HG03575 (cell line): Measurements from ENCODE around the gene MYLK3.

ENCODE experiments used
- ATAC-seq: cut with Tn5 transposase; IDR thresholded peaks from one replicate; pipeline ENCODE4 v1.9.1; 2021; ENCODE audit not compliant: unreplicated experiment, insufficient number of reproducible peaks, low FRiP score; ENCODE audit errors: extremely low read depth

The MYLK3 gene

DNA sequence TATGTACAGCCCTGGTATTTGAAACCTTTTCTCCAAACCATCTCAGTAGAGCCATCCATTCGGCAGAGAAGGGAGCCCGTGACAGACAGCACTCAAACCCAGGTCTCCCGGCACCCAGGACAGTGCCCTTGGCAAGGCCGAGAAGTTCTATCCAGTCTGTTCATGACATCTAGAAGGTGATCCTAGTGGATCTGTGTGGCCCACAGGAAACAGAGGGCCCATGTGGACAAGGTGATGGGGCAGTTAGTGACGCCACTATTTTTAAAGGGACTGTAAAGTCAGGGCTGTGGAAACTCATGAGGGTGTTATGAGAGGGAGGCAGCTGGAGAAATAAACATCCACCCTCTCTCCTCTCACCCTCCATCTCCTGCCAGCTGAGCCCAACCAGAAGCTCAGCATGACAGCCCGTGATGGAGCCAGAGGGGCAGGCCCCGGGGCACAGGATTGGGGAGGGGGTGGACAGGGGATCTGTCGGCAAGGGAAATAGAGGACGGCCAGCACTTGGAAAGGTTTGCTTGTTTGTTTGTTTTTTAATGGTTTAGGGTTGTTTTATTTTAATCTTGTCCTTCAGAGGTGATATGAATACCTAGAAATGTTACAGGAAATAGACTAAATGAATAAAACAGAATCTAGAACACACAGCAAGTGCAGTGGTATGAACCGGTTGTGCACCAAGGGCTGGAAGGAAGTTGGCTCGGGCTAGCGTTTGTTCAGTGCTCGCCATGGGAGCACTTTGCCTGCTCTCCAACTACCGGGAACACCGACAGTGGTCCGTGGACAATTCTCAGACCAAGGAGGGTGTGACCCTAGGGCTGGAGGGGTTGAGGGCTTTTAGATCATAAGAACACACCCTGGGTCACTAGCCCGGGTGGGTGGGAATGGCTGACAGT, 17.1 kb downstream of the MYLK3 start:
- no peak for ATAC-seq

DNA sequence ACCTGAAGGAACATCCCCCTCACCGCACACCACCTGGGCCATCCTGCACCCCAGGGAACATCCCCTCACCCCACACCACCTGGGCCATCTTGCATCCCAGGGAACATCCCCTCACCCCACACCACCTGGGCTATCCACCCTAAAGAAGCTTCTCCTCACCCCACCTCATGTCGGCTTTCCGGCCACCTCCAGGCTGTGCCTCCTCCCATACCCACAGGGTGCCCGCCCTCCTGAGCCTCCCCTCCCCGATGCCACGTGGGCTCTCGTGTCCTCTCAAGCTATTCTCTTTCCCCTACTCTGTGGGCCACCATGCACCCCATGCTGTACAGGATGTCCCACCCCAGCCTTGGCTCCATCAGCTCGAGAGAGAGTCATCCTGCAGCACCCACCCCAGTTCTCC, 18.0 kb downstream of the MYLK3 start:
- no peak for ATAC-seq

DNA sequence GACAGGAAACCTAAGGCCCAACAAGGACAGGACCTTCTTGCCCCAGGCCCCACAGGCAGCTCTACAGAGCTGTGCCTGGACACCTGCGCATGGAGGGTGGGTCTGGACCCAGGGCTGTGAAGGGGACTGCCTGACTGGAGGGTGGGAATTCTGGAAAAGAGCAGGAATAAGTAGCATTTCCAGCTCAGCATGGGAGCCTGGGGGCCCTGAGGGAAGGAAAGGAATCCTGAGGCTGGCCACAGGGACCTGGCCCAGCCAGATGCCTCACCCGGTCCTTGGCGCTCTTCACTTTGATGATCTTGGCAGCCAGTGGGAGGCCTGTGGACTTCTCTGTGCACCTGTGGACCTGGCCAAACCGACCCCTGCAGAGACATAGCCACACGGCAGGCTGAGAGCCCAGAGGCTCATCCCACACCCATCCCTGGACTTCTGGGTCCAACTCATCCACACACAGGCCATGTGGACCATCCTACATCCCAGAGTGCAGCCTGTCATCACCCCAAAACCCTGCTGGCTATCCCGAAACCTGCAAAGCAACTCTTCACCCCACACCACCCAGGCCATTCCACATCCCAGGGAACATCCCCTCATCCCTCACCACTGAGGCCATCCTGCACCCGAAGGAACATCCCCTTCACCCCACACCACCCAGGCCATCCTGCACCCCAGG, 18.7 kb downstream of the MYLK3 start:
- ATAC-seq, result no peak

DNA sequence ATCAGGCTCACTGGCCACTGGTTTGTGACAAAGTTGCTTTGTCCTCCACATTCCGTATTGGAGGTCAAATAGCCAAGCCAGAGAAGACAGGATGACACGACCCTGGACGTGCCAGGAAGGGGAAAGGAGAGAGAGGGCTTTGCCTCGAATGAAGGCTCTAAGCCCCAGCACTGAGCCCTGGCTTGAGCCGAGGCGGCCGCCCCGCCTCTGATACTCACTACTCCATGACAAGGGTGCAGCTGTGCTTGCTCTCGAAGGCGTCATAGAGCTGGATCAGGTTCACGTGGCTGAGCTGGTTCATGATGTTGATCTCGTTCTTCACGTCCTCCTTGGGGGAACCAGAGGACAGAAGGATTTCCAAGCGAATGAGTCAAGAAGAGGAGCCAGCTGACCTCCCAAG, 19.3 kb downstream of the MYLK3 start:
- ATAC-seq, result no peak

DNA sequence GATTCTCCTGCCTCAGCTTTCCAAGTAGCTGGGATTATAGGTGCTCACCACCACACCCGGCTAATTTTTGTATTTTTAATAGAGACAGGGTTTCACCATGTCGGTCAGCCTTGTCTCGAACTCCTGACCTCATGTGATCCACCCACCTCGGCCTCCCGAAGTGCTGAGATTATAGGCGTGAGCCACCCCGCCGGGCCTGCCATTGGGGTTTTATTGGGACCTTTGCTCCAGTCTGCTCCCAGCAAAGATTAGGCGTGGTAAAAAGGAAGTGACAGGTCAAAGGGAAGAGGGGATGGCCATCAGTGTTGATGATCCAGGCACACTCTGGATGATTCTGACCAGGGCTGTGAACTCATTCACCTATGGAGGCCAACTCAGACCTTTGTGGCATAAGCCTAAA, 20.5 kb downstream of the MYLK3 start:
- ATAC-seq, result no peak

DNA sequence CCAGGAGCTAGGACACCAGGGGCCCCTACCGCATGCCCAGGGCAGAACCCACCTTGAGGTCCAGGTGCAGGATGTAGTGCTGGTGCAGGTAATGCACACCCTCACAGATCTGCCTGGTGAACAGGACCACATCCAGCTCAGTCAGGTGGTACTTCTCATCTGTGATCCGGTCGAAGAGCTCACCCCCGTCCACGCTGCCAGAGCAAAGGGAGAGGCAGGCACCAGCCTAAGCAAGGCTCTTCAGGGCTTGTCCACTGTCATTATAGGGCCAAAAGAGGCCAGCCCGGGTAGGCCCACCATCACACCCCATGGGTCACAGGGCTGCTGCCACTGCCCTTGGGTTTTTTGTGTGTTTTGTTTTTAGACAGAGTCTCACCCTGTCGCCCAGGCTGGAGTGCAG, 21.0 kb downstream of the MYLK3 start:
- no peak for ATAC-seq

DNA sequence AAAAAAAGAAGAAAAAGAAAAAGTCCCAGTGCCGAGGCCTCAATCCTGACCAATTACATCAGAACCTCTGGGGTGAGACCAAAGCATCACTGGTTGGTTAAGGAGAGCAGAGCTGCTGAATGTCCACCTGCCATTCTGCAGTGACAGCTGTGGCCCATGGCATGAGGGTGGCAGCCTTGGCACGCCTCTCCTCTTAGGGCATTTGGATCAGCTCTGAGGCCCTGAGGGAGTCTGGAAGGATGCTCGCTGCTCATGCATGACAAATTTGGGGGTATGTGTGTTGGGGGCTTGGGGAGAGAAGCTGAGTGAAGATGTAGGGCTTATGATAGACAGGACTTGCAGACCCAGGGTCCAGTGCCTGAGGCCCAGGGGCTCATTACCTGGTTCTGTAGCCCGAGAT, 26.3 kb downstream of the MYLK3 start:
- ATAC-seq, result no peak

DNA sequence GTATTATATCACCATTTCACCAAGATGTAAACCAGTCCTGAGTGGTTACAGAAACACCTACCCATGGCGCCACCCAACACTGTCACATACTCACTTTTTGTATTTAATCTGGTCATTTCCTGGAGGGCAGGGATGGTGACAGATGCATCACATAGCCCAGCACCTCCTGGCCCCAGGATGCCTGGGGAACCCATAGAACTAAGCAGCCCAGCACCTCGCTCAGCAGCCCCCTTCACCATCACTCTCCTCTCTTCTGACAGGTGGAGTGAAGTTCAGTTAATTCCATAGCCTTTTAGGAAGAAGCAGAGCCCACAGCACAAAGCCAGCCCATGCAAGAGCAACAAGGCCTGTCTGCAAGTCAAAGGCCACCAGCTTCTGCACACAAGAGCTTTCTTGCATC, 27.5 kb downstream of the MYLK3 start:
- ATAC-seq, result no peak

DNA sequence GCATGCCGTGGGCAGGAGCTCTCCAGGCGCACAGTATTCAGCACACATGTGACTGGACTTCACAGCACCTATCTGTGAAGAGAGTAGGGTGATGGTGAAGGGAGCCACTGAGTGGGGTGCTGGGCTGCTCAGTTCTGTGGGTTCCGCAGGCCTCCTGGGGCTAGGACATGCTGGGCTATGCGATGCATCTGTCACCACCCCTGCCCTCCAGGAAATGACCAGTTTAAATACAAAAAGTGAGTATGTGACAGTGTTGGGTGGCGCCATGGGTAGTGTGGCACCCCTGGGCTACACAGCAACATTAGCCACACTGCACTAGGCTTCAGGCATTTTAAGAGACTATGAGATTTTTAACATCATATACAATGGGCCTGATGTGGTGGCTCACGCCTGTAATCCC, 28.6 kb downstream of the MYLK3 start:
- ATAC-seq, result no peak

DNA sequence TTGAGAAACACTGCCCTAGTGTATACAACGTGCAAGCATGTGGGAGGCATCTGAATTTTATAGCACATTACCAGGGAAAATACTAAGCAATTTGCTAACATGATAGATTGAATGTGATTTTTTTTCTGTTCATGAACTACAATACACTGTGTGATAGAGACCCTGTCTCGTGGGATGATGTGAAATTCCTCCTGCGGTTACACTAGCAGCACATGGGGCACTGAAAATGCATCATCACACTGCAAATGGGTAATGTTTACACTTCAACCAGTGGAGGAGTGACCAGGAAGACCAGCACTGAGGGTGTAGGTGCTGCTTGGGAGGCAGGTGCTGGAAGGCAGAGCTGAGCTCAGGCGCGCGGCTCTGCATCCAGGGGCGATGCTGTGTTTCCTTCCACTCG, 29.9 kb downstream of the MYLK3 start:
- no peak for ATAC-seq

DNA sequence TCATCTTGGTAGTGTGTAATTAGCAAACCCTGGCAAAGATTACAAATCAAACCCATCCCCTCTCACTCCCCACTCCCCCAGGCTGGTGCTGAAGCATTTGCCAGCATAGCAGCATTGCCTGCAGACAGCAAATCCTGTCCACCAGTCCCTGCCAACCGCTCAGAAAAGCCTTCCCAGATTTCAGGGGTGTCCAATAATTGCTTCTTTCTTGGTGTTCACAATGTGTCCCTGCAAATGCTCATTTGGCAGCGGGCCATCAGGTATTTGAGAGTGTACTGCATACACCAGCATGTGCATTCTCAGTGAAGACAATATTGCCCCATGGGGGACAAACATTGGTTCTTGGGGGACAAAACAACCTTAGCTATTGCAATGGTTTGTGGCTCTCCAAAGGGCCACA, 30.5 kb downstream of the MYLK3 start:
- no peak for ATAC-seq

DNA sequence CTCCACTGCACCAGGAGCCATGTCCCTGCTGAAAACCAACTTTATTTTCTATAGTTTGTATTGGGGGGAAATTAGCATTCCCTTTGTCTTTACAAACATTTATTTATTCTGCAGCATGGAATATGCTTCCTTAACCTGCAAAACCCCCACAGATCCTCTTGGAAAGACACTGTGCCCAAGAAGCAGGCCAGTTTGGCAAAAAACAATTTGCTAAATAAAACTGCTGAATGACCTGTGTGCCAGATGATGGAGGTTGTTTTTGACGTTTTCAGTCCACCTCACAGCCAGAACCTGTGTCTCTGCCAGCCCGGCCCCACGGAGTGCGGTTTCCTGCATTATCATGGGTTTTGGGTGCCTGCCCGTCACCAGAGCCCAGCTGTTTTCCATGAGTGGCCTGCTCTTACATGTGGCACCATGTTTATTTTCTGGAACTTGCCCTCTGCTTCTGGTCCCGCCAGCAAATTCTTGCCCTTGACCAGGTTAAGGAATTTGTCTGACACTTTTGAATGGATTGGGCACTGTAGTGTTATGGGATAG, 32.3 kb downstream of the MYLK3 start:
- ATAC-seq, result no peak

DNA sequence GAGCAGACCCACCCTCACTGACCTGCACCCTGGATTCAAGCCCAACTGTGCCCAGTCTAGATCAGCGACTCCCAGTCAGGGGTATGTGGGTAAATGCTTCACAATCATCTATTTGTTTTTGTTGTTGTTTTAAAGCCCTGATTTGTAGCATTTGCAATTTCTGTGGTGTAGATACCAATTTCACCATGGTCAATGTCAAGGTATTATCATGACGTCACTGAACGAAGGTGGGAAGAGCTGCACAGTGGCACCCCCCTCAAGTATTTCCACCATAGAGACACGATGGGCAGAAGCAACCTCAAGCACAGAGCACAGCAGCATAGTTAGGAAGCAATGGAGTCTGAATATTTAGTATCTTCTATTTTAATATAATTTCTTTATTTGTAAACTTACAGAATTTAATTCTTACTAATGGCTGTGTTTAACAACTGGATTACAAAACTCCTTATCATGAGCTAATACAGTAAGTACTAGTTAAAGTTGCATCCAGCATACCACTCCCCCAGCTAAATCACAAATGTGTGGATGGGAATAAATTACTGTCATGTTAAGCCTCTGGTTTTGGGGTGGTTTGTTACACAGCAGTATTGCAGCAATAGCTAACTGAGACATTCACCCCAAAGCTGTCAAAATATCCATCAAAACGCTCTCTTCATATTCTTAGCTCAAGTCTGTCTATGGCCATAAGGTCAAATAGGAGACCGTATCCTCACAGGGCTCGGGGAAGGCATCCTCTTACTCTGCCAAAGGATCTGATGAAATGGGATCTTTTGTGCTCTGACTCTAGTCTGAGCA, 33.1 kb downstream of the MYLK3 start:
- ATAC-seq, result no peak

DNA sequence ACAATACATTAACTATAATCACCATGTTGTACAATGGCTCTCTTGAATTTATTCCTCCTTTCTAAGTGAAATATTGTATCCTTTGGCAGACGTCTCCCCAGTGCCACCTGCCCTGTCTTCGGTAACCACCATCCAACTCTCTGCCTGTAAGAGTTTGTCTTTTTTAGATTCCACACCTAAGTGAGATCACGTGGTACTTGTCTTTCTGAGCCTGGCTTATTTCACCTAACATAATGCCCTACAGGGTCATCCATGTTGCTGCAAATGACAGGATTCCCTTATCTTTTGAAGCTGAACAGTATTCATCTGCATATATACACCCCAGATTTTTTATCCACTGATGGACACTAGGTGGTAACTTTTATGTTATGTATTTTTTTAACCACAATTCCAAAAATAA, 34.5 kb downstream of the MYLK3 start:
- ATAC-seq, result no peak

DNA sequence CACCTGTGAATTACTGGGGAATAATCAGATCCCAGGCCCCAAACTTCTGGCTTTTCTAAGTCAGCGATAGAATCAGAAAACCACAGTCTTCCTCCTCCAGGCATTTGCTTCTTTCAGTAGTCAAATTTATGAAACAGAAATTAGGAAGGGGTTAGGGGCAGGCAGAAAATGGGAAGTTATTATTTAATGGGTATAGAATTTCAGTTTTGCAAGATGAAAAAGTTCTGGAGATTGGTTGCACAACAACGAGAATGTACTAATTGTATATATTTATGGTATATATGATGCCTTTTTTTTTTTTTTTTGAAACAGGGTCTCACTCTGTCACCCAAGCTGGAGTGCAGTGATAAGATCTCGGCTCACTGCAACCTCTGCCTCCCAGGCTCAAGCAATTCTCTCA, 35.2 kb downstream of the MYLK3 start:
- ATAC-seq, result no peak

DNA sequence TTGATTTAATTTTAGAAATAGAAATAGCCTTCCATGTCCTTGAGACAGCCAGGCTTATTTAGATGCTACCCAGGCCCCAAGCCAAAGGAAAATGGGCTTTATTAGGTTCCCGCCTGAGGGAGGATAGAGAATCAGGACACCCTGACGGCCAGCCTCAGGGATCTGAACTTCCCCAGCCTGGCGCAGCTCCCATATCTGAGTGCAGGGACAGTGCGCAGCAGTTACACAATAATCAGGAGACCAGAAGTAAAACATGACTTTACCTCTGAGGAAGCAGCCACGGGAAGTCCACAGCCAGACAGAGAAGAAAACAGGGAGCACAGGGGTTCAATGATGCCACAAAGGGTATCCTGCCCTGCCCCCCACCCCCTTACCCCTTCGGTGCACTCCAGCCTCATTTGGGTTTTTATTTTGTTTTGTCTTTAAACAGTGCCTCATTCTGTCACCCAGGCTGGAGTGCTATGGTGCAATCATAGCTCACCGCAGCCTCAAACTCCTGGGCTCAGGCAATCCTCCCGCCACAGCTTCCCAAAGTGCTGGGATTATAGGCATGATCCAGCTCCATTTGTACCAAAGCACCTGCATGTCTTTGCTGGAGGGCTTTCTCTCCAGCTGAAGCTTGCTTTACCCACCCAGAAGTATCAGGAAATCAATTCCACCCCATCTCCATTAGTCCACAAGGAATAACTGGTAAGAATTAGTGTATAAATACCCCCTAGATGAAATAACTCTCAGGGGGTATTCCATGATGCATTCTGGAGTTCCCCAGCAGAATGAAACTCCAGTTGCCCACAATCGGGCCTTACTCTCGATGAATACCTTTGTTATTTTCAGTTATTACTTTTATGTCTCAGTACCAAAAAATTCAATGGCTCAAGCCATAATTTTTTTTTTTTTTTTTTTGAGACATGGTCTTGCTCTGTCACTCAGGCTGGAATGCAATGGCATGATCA, 36.8 kb downstream of the MYLK3 start:
- no peak for ATAC-seq

DNA sequence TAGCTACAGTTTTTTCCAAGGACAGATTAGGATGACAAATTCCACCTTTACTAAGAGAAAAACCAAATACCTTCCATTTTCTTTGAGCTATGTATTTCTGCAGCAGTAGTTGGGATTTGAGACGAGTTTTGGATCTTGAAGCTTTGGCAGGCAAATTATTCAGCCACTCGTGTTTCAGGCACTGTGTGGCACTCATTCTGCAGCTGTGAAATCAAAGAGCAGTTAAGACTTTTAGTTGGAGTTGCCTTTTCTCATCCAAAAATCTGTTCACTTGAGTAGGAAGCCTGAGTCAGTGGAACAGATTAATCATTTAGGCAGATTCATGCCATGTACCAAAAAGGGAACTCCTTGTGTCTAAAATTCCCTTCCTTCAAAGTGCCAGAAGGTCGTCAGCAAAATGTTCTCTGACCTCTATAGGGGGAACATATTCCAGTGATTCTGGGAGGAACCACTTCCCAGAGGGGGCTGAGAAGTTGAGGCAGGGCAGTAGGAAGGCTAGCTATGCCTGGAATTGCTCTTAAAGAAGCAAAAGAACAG, 38.6 kb downstream of the MYLK3 start:
- no peak for ATAC-seq

DNA sequence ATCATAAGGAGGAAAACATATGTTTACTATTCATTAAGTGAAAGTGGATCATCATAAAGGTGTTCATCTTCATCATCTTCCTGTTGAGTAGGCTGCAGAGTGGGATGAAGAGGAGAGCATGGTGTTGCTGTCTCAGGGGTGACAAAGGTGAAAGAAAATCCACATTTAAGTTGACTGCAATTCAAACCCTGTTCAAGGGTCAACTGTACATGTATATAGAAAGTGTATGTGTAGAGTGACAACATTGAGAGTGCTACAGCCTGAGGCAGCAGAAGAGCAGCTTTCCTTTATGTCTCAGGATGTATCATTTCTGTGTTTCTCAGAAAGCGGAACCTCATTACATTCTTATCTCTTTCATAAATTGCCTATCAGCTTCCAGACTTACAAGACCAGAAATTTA, 41.5 kb downstream of the MYLK3 start:
- no peak for ATAC-seq
